ENCODE data around the gene RPS25. TPM values are rescaled to one million over a fixed set of nuclear protein-coding genes. Genes with fewer than 3 reads are reported as not detected.
"Not testable (repeated sequence)": the region's sequence is repeated elsewhere in the genome, so short reads cannot be mapped to it uniquely, and the experiment has no call there.

Gene RPS25
- polyA plus RNA-seq, 1 donor from 2014 or later = 1,728 TPM

- H4K20me1 ChIP-seq (ENCODE audit: insufficient read depth) = no peaks in the 10 kb centered on the region
- no peaks in the 10 kb centered on the region for H3K36me3 ChIP-seq (ENCODE audit: insufficient read depth, low read length)
- no peak overlapping the region for H3K4me2 ChIP-seq (ENCODE audit: low read length)
- H3K4me3 ChIP-seq (ENCODE audit: low read length) = no peak overlapping the region
- no peaks in the 10 kb centered on the region for H3K27me3 ChIP-seq (ENCODE audit: insufficient read depth, low read depth, low read length)
- H3F3A ChIP-seq (ENCODE audit: insufficient read depth, low read length, poor library complexity, severe bottlenecking) = no peaks in the 10 kb centered on the region
- H3K79me2 ChIP-seq (replicated peaks; ENCODE audit: insufficient read depth, low read length) = no peaks in the 10 kb centered on the region
- H3K9ac ChIP-seq (ENCODE audit: low read length) = no peak overlapping the region
- no peaks in the 10 kb centered on the region for H3K9me2 ChIP-seq (ENCODE audit: insufficient read depth, low read length)
- TF ChIP-seq MXI1 (conservative IDR thresholded peaks at IDR 0.05; ENCODE audit: poor library complexity, severe bottlenecking) (no peak), TAF1 (IDR thresholded peaks at IDR 0.05; ENCODE audit: low read depth) (no peak), RAD21 (conservative IDR thresholded peaks at IDR 0.05) (no peak)
- no peak overlapping the region for H2AFZ ChIP-seq (ENCODE audit: low read depth, low read length)
- no peaks in the 10 kb centered on the region for H3K9me3 ChIP-seq (ENCODE audit: low read length)
- H3K27ac ChIP-seq (ENCODE audit: low read length) = no peak overlapping the region
These were observed 24.8 kb upstream of the RPS25 start for GRCh38 chr11:119042927-119043326.

GRCh38 chr11:119041821-119042514 is 23.8 kb upstream of the RPS25 start:
- Histone ChIP-seq H3K27ac (ENCODE audit: low read length) (no peak overlapping the region), H3K27me3 (ENCODE audit: insufficient read depth, low read depth, low read length) (no peaks in the 10 kb centered on the region), H3K36me3 (ENCODE audit: insufficient read depth, low read length) (no peaks in the 10 kb centered on the region), H3K4me2 (ENCODE audit: low read length) (no peak overlapping the region), H3K9me2 (ENCODE audit: insufficient read depth, low read length) (no peaks in the 10 kb centered on the region), H3K4me3 (ENCODE audit: low read length) (no peak overlapping the region), H2AFZ (ENCODE audit: low read depth, low read length) (no peak overlapping the region), H3K79me2 (replicated peaks; ENCODE audit: insufficient read depth, low read length) (no peaks in the 10 kb centered on the region), H3K9me3 (ENCODE audit: low read length) (no peaks in the 10 kb centered on the region), H3F3A (ENCODE audit: insufficient read depth, low read length, poor library complexity, severe bottlenecking) (no peaks in the 10 kb centered on the region), H3K9ac (ENCODE audit: low read length) (no peak overlapping the region), H4K20me1 (ENCODE audit: insufficient read depth) (no peaks in the 10 kb centered on the region)
- TF ChIP-seq POLR2AphosphoS5 (IDR thresholded peaks at IDR 0.05) (no peak), RAD21 (conservative IDR thresholded peaks at IDR 0.05) (no peak), MXI1 (conservative IDR thresholded peaks at IDR 0.05; ENCODE audit: poor library complexity, severe bottlenecking) (no peak), TAF1 (IDR thresholded peaks at IDR 0.05; ENCODE audit: low read depth) (no peak), SMC3 (conservative IDR thresholded peaks at IDR 0.05; ENCODE audit: poor library complexity) (no peak), REST (IDR thresholded peaks at IDR 0.05; ENCODE audit: borderline replicate concordance) (no peak), CTCF (IDR thresholded peaks at IDR 0.05; ENCODE audit: poor library complexity, severe bottlenecking) (no peak), EZH2 (IDR thresholded peaks at IDR 0.05; ENCODE audit: borderline replicate concordance, insufficient read depth, low read length, poor library complexity, severe bottlenecking) (no peak), EP300 (conservative IDR thresholded peaks at IDR 0.05; ENCODE audit: poor library complexity, severe bottlenecking) (no peak)

GRCh38 chr11:119039471-119039870 is 21.3 kb upstream of the RPS25 start:
- not testable (repeated sequence) for H3K79me2 ChIP-seq (replicated peaks; ENCODE audit: insufficient read depth, low read length); H3K27ac ChIP-seq (ENCODE audit: low read length); H2AFZ ChIP-seq (ENCODE audit: low read depth, low read length); H3K9me2 ChIP-seq (ENCODE audit: insufficient read depth, low read length); H3K9me3 ChIP-seq (ENCODE audit: low read length); H3K4me3 ChIP-seq (ENCODE audit: low read length); H3F3A ChIP-seq (ENCODE audit: insufficient read depth, low read length, poor library complexity, severe bottlenecking); H3K4me2 ChIP-seq (ENCODE audit: low read length); H4K20me1 ChIP-seq (ENCODE audit: insufficient read depth); H3K9ac ChIP-seq (ENCODE audit: low read length); H3K36me3 ChIP-seq (ENCODE audit: insufficient read depth, low read length); H3K27me3 ChIP-seq (ENCODE audit: insufficient read depth, low read depth, low read length)

All from neural cell (in vitro differentiated cells).